Measurements from ENCODE around the gene RAD21L1.

RAD21L1 gene

DNA sequence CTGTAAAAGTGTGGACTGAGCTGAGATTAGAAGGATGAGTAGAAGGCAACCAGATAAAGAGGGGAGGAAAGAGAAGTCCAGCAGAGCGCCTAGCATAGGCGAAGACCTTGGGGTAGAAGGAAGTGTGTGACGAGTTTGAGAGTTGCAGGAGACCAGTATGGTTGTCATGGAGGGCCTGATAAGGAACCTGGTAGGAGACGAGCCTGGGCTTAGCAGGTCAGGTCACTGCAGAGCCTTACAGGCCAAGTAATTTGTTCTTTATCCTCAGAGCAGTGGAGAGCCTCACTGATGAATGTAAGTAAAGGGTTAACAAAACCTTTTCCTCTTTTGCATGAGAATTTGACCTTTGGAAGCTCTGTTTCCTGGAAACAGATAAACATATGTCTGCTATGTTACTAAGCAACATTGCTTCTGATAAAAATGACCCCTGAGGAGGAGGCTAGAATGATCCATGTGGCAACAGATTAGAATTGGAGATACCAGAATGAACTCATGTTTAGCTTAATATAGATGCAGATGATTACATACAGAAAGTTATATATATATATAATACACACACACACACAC, 38.2 kb upstream of the RAD21L1 start:
- TF ChIP-seq CTCF (conservative IDR thresholded peaks at IDR 0.05; ENCODE audit: low read depth), result no peak
- H3K27ac ChIP-seq, result no peak overlapping the region
- no peak for DNase-seq (ENCODE audit: low spot score)
- POLR2A ChIA-PET (ENCODE audit: low non-redundant PET), result no interaction called here
- CTCF ChIA-PET, result interaction anchor here (0.7 kb wide), 1 partner anchor 233 kb away, joined by 3 read pairs; no protein-coding TSS in a partner anchor

DNA sequence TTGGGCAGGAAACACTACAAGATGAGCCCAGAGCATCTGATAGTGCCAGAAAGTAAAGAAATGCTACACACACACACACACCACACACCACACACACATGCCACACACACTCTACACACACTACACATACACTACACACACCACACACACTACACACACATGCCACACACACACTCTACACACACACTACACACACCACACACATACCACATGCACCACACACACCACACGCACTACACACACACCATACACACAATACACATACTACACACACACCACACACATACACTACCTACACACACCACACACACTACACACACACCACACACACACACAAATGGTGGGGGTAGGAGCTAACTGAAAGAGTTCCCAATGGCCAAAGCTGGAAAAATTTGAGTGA, 37.5 kb upstream of the RAD21L1 start:
- CTCF ChIA-PET, result interaction anchor here (0.5 to 0.7 kb wide), 2 partner anchors 13 to 530 kb away, joined by 4 to 5 read pairs; no protein-coding TSS in a partner anchor
- POLR2A ChIA-PET (ENCODE audit: low non-redundant PET), result no interaction called here
- TF ChIP-seq CTCF (conservative IDR thresholded peaks at IDR 0.05; ENCODE audit: low read depth), result no peak
- H3K27ac ChIP-seq, result no peak overlapping the region
- no peak for DNase-seq (ENCODE audit: low spot score)

GRCh38 chr20:1189827-1190226, 36.0 kb upstream of the RAD21L1 start:
- no peak overlapping the region for H3K27ac ChIP-seq
- no peak for DNase-seq (ENCODE audit: low spot score)
- ChIA-PET CTCF (interaction anchor here (0.6 to 0.8 kb wide), 2 partner anchors 40 to 81 kb away, joined by 3 to 5 read pairs; no protein-coding TSS in a partner anchor), POLR2A (ENCODE audit: low non-redundant PET) (no interaction called here)
- no peak for TF ChIP-seq CTCF (conservative IDR thresholded peaks at IDR 0.05; ENCODE audit: low read depth)

DNA sequence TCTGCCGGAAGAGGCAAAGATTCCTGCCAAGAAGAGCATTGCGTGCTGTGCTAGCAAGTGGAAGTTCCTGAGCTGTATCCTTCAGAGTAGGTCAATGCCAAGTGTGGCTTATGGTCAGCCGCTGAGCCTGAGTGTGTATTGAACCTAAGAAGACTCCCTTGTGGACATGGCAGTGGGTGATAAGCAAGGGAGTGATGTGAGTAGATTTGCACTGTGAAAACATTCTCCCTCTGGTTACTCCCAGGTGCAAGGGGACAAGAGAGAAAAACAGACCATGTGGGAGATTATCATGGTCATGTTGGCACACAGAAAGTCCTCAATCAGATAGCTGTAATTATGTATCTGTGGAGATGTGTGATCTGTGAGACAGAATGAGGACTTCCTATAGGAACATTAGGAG, 35.0 kb upstream of the RAD21L1 start:
- DNase-seq (ENCODE audit: low spot score), result no peak
- ChIA-PET CTCF (no interaction called here), POLR2A (ENCODE audit: low non-redundant PET) (no interaction called here)
- H3K27ac ChIP-seq, result no peak overlapping the region
- no peak for TF ChIP-seq CTCF (conservative IDR thresholded peaks at IDR 0.05; ENCODE audit: low read depth)

- DNase-seq (ENCODE audit: low spot score), result no peak
Measured at GRCh38 chr20:1191299-1191698, 34.5 kb upstream of the RAD21L1 start.

GRCh38 chr20:1195226-1195625, 30.6 kb upstream of the RAD21L1 start:
- DNase-seq (ENCODE audit: low spot score), result no peak
- ChIA-PET CTCF (interaction anchor here (0.6 kb wide), 1 partner anchor 15 kb away, joined by 3 read pairs; no protein-coding TSS in a partner anchor), POLR2A (ENCODE audit: low non-redundant PET) (no interaction called here)
- no peak for TF ChIP-seq CTCF (conservative IDR thresholded peaks at IDR 0.05; ENCODE audit: low read depth)
- H3K27ac ChIP-seq, result no peak overlapping the region

More at GRCh38 chr20:1191299-1191698, 34.5 kb upstream of the RAD21L1 start:
- TF ChIP-seq CTCF (conservative IDR thresholded peaks at IDR 0.05; ENCODE audit: low read depth), result no peak
- ChIA-PET CTCF (no interaction called here), POLR2A (ENCODE audit: low non-redundant PET) (no interaction called here)
- no peak overlapping the region for H3K27ac ChIP-seq

Data from RWPE1 (cell line).